CD4-positive, alpha-beta T cell treated with Interferon alpha-2 for 1 hour (primary cell): ENCODE data around the gene KCNE1.
"Not testable (repeated sequence)": the region's sequence is repeated elsewhere in the genome, so short reads cannot be mapped to it uniquely, and the experiment has no call there.

Source experiments
- DNase-seq, 2 donors: peaks; one replicate each; pipeline ENCODE4 v3.0.0-alpha.2; 2020 to 2022

The KCNE1 gene

DNA sequence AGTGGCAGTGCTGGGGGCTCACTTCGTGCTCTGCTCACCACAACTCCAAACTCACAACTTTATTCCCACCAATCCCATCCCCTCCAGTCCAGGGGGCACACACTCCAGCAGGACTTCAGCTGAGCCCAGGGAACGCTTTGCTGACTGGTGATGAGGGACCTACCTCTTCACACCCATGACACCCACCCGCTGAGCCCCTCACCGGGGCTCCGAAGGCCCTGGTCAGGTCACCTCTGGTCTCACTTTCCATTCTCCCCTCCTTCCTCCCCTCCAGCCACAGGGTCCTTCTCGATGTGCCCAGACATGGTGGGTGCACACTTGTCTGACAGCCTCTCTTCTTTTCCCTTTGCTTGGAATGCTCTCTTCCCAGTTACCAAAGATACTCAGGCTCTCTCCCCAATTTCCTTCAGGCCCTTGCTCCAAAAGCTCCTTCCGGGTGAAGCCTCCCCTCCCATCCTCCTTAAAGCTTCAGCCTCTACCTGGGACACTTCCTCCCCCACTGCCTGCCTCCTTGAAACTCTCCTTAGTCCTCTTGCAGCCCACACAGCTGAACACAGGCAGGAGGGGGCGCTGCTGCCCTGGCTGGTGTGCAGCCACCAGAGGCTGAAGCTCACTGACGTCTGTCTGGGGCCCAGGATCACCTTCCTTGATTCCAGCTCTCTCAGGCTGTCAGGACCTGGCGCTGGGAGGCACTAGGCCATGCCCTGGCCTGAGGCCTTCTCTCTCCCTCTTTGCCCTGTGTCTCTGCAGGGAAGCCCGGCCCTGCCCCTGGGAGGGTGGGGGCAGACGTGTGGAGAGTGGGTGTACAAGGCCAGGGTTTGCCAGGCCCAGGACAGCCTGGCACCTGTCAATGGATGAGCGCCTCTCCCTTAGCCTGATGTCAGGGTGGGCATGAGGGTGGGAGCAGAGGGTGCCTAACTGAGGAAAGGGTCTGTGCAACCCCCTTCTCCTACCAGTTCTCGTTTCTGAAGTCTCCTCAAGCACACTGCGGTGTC is 1.6 kb downstream of the KCNE1 start:
- peak; percentile 23 to 63 for DNase-seq

DNA sequence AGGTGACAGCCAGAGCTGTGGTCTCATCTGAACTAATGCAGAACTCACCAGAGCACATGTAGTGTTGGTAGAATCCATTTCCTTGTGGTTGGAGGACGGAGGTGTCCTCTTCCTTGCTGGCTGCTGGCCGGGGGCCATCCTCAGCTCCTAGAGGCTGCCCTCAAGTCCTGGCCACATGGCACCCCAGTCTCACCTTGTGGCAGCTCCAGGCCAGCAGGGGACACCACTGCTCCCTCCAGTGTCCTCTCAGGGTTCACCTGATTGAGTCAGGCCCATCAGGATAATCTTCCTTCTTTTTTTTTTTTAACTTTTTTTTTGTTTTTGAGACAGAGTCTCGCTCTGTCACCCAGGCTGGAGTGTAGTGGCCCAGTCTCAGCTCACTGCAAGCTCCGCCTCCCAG is 2.9 kb downstream of the KCNE1 start:
- DNase-seq: no peak

DNA sequence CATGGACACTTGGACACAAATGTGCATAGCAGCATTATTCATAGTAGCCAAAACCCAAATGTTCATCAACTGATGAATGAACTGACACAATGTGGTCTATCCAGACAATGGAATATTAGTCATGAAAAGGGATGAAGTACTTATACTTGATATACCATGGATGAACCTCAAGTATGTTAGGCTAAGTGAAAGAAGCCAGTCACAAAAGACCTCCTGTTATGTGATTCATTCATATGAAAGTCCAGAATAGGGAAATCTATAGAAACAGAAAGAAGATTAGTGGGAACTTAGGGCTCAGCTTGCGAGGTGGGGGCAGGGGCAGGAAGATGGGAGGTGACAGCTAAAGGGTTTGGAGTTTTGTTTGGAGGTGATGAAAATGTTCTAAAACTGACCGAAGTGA is 7.4 kb downstream of the KCNE1 start:
- no peak for DNase-seq

DNA sequence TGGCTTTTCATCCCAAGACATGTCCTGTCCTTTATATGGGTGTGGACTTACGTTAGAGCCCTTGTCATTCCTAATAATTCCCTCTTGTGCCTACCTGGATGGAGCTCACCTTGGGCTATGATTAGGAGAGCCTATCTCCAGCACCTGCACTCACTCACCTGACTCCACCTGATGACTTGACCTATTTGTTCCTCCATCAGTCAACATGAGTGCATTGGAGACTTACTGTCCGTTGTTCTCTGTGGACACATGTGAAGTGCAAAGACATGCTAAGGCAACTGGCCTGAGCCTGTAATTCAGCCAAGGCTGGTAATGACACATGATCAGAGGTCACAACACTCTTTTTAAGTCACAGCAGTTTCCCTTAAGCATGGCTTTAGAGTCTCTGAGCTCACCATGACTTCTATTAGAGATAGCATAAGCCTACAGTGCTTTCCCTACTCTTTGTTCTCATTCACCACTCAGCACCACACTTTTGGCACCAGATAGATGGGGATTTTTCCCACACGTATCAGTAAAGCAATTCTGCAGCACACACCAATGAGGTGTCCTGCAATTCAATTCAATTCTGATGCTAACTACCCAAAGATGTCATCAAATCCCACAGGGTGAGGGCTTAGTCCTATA is 9.4 kb downstream of the KCNE1 start:
- DNase-seq: no peak

DNA sequence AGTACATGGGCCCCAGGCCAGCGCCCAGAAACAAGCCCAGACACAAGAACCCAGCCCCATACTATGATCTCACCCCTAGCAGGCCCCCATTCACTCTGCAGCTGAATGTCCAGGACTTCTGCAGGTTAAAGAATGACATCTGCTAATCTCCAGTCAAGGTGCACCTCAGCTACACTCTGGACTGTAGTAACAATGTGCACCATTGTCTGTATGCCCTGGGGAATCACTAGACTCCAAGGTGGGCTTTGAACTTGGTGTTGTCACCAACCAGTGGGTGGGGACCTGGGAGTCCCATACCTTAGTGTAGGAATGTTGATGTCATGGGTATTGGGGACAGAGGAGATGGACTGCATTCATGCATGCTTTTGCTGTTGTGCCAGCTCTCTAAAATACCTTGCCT is 10.3 kb downstream of the KCNE1 start:
- no peak for DNase-seq

DNA sequence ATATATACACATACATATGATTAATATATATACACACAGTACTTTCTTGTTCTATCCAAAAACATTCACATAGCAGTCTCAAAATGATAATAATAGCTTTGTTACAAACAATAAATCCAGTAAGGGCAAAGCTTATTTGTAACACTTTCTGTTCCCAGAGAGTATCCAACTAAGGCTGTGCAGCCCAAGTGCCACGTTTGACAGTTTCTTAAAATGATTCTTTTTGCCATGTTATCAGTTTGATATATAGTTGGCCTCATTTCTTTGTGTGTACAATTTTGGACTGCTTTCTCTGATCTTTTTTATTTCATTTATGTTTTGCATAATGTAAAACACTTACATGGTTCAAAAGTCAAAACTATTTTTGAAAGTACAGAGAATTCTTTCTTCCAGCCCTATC is 11.8 kb downstream of the KCNE1 start:
- no peak for DNase-seq

DNA sequence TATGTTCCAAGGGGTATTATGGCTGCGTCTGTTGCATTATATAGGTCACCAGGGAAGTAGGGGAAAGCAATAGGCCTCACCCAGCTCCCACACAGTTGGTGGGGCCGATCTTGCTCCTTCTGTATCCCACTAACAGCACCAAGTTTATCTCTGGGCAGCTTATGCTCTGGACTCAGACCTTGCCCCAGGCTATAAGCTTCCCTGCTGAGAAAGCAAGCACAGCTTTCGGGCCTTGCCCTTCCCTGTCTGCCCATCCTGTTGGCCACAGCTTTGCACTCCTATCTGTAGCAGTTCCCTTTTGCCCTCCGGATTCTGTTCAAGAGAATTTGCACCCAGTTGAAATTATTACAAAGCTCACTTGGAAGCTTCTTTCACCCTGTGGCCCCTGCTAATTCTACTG is 12.9 kb downstream of the KCNE1 start:
- no peak for DNase-seq

DNA sequence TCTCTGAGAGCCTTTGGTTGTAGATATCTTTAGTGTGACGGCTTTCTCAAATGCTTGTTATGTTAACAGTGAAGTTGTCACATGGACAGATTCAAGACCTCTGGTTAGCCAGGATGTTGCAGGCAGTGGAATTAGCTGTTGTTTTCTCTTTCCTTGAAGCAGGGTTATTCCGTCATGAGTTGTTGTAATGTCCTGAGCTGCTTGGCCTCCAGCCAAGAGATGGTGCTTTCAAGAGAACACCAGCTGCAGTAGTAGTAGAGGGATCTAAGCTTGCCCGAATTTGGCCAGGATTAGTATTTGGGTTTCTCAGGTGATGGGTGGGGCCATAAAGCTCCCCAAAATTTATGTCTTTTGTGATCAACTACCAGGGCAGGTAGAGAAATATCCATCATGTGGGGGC is 13.4 kb downstream of the KCNE1 start:
- no peak for DNase-seq

DNA sequence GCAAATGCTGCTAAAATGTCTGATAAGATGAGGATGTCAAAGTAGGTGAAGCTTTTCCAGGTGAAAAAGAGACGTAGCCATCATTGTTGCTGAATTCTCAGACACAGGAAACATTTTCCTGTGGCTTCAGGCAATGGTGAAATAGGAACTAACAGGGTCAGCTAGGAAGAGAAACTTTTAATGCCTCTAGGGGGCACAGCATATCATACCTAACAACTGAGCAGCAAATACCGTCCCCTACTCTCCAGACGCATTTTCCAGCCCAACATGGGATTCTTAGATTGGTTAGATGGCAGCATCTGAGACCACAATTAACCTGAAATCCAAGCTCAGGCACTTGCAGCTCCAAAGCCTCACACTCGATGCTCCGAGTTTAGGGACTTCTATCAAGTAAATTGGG is 28.2 kb downstream of the KCNE1 start:
- not testable (repeated sequence) for DNase-seq

DNA sequence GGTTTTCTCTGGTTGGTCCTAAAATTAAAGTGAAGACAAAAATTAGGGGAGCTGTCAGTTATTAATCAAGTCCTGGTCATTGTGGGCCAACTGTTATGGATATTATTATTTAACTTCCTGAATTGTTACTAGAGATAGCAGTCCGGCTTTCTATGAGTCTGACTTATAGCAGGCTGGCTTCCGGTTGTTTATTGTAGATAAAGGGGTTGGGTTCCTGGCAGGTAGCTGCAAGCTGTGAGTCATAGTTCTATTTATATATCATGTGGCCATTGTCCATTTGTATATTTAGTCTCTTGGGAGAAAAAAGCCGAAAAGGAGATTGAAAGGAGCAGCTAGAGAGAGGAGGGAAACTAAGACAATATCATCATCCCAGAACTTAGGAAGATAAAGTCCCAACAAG is 28.6 kb downstream of the KCNE1 start:
- not testable (repeated sequence) for DNase-seq

DNA sequence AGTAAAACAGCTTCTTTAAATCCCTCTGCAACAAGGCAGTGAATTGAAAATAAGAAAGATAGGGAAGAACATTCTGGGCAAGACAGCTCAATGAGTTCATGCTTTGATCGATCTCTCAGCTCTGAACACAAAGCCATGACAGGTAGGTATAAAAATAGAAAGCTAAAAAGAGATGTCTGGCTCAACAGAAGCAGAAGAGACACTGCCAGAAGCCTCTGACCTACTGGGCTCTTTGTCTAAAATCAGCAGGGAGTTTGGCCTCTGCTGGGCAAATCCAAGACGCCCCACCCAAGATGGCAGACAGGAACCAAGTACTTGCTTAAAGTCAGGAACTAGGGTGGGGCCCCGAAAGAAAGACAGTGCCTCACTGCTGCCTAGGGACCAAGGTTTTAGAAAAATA is 44.7 kb downstream of the KCNE1 start:
- DNase-seq: not testable (repeated sequence)

DNA sequence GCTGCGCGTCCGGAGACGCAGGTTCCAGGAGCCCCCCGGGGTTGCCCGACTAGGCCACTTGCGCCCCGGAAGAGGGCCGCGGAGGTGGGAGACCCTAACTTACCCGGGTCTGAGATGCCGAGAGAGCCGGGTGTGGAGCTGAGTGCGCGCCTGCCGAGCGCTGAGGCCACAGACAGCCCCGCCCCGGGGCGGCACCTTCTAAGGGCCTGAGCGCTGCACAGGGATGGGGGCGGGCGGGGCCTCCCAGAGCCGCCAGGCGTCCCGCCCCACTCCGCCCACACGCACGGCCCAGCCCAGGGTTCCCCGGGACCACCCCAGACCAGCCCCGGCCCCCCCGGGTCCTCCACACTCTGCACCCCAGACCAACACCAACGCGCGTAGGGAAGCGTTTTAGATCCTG is 52.6 kb downstream of the KCNE1 start:
- not testable (repeated sequence) for DNase-seq

DNA sequence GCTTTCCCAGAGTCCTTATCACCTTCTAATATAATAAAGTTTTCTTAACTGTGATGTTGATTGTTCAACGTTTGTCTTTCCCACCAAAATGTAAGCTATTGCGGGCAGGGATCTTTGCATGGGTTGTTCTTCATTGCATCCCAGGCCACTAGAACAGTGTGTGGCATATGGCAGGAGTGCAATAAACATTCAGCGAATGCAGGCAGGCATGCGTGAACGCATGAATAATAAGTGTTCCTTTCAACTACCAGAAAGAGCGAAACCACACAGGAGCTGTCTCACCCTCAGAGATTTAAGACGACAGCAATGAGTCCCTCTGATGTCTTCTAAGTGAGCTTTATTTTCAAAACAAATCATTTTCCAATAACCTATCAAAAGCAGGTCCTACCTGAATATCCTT is 53.7 kb downstream of the KCNE1 start:
- not testable (repeated sequence) for DNase-seq

DNA sequence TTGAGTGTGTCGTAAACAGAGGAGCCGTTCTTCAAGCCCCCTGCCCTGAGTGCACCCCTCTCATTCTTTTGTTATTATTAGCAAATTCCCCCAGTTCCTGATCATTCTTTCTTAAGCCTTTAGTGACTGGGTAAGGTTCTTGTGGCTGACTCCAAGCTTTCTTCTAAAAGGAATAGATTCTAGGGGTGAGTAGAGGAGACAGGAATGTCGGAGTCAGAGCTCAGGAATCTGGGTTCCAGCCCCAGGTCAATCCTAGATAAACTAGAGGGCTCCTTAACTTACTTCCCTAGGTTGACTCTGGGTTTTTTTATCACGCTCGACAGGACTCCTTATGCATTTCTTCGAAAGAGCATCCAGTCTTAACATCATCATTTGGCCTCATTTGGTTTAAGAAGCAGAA is 55.8 kb downstream of the KCNE1 start:
- DNase-seq: not testable (repeated sequence)

DNA sequence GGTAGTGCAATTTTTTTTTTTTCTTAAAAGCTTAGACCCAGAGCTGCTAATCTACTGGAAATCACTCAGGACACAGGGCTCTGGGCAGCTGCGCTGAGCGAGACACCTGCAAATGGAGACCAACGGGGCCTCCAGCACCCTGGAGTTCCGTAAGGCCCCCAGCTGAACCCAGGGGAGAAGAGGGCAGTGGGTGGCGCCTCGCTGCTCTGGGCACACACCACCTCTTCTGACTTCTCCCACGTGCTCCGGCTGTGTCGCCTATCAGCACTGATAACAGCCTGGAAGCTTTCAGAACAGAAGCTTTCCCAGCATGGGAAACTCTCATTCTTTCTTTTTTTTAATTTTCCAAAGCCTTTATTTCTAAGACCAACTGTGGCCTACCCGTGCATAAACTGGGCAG is 56.4 kb downstream of the KCNE1 start:
- DNase-seq: not testable (repeated sequence)

DNA sequence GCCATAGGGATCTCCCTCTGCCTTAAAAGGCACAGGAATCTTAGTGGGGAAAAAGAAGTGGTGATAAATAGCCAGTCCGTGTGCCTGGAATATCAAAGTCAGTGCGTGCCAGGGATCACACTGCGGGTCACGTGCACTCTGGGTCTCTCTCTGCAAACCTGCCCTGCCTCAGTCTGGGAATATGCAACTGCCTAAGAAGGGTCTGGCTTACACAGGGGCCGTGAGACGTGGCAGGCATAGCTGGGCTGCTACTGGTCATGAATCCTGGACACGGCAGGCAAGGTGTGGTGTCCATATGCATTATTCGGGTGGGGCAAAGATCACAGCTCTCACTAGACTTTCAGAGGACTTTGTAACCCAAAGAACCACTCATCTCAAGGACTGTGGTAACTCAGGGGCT is 65.0 kb downstream of the KCNE1 start:
- DNase-seq: not testable (repeated sequence)

DNA sequence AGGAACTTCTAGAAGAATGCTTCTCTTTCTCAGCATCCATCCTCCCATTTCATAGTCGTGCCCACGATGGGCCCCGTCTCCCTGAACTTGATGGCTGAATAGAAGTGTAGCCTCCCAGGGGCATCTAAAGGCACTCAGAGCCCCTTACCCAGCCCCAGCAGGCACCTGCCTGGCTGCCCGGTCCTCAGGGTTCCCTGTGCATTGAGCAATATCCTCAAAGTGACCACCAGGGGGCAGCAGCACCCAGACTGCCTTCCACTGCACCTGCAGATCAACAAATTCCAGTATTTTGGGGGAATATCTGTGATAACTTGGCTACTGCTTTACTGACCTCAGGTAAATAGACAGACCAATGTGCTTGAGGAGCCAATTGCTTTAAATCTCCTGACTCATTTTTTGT is 68.5 kb downstream of the KCNE1 start:
- DNase-seq: not testable (repeated sequence)

DNA sequence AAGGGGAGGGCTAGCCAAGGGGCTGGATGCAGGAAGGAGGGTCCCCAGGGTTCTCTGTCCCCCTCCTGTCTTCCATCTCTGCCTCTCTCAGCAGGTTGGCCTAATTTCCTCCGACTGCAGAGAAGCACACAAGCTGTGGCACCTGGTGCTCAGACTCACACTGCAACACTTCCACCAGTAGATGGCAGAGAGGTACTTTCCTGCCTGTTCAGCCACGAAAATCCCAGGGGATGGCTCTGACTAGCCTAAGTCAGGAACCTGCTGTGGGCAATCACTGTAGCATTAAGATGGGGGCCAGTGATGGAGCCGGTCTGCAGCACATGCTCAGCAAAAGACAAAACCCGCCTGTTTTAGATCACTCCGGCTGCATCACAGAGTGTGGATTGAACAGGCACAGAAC is 82.3 kb downstream of the KCNE1 start:
- not testable (repeated sequence) for DNase-seq

DNA sequence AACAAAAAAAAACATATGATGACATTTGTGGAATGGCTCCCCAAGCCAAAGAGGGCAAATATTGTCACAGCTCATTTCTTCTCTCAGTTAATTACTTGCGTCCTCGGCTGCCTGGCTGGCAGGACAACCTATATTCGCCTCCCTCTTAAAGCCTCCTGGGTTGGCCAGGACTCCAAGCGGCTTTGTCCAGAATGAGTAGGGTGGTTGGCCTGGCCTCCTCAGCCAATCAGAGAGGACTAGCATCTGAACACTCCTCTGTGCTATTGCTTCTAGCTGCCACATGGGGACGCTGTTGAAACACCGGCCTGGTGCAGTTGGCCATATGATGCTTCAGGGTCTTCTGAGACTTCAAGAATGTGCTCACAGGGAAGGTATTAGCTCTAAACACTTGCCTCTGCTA is 83.6 kb downstream of the KCNE1 start:
- not testable (repeated sequence) for DNase-seq

DNA sequence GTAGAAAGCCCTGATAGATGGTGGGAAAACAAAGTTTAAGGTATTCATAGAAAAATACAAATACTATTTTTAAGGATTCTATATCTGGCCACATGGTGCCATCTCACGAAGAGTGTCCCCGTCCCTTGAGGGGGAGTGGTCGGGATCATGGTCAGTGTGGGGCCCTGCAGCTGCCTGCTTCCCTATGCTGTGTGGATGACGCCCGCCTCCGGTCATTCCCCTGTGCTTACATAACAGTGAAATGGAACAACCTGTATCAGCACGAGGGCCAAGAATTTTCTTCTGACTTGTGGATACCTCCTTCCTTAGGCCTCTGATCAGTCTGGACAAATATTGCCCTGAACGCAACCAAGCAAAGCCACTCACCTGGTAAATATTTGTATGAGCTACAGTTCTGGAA is 84.7 kb downstream of the KCNE1 start:
- DNase-seq: not testable (repeated sequence)

DNA sequence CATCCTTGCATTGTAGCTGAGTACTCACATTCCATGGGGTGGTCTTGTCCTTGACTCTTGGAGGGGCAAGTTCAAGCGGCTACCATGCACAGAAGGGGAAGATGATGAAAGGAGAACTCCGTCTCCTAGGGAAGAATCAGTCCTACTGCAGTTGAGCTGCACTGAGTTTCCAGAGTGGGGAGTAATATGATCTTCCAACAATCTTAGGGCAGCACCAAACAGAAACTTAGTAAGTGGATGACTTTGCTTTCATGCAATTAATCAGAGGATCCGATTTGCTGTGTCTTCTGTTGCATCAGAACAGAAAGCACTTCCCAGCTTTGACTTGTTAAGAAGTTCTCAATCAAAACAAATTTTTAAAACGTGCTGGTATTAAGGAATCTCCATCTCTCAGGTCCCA is 88.2 kb downstream of the KCNE1 start, which contains the start of gene SMIM34:
TSS of gene SMIM34 (minus strand) at position 147 of the 400 bp plus-strand sequence. CDS start at position 35, 112 bp downstream.
- not testable (repeated sequence) for DNase-seq

DNA sequence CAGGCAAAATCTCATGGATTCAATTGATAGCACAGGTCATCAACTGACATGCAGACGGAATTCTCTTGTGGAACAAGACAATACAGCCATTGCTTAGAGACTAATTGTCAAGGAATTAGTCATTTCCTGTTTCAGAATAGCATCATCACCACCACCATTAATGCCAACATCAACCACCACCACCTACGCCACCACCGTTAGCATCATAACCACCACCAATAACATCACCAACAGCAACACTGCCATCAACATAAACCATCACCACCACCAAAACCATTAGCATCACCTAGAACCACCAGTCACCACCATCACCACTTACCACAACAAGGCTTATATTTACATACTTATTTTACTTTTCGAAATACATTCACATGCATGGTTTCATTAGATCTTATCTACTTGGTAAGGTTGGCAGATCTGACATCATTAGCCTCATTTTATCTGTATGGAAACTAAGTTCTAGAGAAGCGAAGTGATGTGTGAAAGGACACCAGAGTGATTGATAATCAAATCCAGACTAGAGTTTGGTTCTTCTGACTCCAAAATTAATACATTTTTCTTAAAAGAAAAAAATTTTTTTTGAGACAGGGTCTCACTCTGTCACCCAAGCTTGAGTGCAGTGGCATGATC is 94.4 kb downstream of the KCNE1 start:
- DNase-seq: not testable (repeated sequence)

DNA sequence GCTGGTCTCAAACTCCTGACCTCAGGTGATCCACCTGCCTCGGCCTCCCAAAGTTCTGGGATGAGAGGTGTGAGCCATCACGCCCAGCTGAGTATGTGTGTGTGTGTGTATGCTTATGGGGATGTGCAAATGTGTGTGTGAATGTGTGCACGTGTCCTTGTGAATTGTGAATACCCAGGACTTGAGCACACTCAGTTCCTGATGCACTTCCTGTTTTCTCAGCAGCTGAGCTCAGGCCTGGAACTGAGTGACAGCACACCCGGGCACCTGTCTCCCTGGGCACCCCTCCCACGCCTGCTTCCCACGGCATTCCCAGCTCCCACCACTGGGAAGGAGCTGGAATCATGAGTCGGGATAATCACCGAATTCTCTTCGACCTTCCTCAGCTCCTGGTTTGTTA is 104.7 kb downstream of the KCNE1 start:
- not testable (repeated sequence) for DNase-seq

DNA sequence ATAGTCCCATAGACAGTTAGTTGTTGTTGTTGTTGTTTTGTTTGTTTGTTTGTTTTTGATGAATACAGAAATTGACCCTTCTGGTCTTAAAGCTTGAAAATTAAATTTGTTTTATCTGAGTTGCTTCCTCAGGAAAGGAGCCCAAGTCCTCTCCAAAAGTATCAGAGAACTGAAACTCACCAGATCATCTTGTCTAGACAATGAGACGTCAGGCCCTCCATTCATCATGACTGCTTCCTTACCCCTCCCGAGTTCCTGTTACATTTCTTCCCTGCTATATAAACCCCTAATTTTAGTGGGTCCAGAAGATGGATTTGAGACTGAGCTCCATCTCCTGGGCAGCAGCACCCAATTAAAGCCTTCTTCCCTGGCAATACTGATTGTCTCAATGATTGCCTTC is 105.3 kb downstream of the KCNE1 start:
- not testable (repeated sequence) for DNase-seq
